GM12875 (cell line): ENCODE measurements around the gene SEMA4D.
A peak's percentile ranks its signal among the peaks of the same experiment; 100 is the strongest.

Source experiments
- H3K4me3 ChIP-seq: one replicate; pipeline ENCODE4 v1.5.1; 2011; ENCODE audit warnings: low read depth, low read length, control low read depth
- CTCF ChIP-seq: IDR thresholded peaks from 2 replicates; pipeline ENCODE4 v1.5.1; 2011; ENCODE audit warnings: low read depth, mild to moderate bottlenecking, control low read depth, inconsistent platforms, low read length, moderate library complexity, borderline replicate concordance; ENCODE audit not compliant: insufficient read depth

Gene SEMA4D

GRCh38 chr9:89405826-89406225, 92.1 kb downstream of the SEMA4D start:
- H3K4me3 ChIP-seq = peak overlapping the region; percentile 79
- no peak for TF ChIP-seq CTCF

- no peak for TF ChIP-seq CTCF
Measured at GRCh38 chr9:89404074-89404473, 93.8 kb downstream of the SEMA4D start.

GRCh38 chr9:89402695-89403427, 95.1 kb downstream of the SEMA4D start:
- no peak overlapping the region for H3K4me3 ChIP-seq
- no peak for TF ChIP-seq CTCF

More at GRCh38 chr9:89404074-89404473, 93.8 kb downstream of the SEMA4D start:
- peak overlapping the region; percentile 79 for H3K4me3 ChIP-seq

- H3K4me3 ChIP-seq = no peak overlapping the region
- no peak for TF ChIP-seq CTCF
Measured at GRCh38 chr9:89400403-89401116, 97.4 kb downstream of the SEMA4D start.

GRCh38 chr9:89398621-89399020, 99.3 kb downstream of the SEMA4D start:
- TF ChIP-seq CTCF = no peak
- no peak overlapping the region for H3K4me3 ChIP-seq

GRCh38 chr9:89397471-89397870, 100.4 kb downstream of the SEMA4D start:
- no peak overlapping the region for H3K4me3 ChIP-seq
- TF ChIP-seq CTCF = no peak
